Activated gamma-delta T cell treated with anti-CD3 and anti-CD28 coated beads, Interleukin-2, amount 50 U/mL, for 16 hours (primary cell): ENCODE measurements around the gene SLC25A19.
A peak's percentile ranks its signal among the peaks of the same experiment; 100 is the strongest.

Experiments
- DNase-seq: peaks from one replicate; pipeline ENCODE4 v3.0.0-alpha.2; 2020; ENCODE audit warnings: low read depth

SLC25A19 gene

DNA sequence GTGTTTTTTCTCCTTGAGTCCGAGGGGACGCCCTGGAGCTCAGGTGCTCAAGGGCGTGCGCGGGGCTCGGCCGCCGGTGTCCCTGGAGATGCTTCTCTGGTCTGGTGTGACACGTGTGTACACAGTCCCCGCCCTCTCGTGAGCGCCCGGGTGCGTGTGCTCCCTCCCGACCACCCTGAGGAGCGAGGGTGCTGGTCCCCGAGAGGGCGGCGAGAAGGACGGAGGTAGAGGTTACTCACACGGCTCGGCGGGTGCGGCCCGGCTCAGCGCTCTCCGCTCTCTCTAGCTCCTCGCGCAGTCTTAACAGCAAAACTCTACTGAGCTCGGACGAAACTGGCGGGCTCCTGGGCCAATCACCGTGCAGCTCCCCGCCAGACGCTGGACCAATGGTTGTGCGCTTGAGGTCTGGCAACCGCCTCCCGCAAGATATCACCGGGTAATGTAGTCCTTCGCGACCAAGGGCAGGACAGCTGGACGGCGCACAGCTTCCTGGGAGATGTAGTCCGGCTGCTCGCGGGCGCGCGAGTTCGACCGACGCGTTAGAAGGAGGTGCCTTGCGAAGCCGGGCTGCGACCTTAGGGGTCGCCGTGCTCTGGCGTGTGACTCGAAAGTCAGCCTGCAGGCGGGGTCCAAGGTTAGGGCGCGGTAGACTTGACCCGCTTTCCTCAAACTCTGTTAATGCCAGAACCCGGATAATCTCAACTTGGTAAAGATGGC, at the start of gene SLC25A19:
SLC25A19 (minus strand) TSS at position 319 of the 717 bp plus-strand sequence. CDS start 2,669 bp downstream, outside the sequence.
- peak; percentile 92 for DNase-seq

DNA sequence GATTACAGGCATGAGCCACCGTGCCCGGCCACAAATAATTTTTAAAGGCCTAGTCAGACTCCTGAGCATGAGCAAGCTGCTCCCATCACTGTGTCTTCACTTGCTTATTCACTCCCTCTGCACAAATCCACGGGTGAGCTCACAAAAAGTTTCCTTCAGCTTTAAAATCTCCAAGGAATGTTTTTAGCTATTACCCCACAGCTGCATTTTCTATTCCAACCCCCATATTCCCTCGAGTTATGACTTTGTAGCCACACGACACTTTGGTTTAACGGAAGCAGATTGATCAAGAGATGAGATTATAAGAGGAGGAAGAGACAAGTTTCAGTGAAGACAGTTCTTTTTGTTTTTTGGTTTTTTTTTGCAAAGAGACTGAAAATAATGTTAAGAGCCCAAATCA, 49.1 kb upstream of the SLC25A19 start:
- no peak for DNase-seq

DNA sequence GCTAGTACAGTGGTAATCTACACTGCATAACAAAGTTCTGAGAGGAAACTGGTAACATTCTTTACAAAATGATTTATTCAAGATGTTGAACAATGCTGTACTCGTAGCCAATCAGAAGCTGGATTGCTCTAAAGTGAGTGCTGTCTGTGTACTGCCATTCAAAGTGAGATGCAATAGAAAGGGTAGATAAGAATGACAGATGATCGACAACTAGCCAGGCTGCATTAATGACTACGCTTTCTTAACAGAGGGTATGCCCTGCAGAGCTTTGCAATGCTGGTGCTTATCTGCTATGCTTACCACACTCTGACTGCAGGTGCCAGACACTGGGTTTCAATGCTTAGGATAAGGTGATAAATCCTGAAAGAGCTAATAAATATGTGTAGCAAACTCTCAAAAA, 46.1 kb upstream of the SLC25A19 start:
- no peak for DNase-seq

DNA sequence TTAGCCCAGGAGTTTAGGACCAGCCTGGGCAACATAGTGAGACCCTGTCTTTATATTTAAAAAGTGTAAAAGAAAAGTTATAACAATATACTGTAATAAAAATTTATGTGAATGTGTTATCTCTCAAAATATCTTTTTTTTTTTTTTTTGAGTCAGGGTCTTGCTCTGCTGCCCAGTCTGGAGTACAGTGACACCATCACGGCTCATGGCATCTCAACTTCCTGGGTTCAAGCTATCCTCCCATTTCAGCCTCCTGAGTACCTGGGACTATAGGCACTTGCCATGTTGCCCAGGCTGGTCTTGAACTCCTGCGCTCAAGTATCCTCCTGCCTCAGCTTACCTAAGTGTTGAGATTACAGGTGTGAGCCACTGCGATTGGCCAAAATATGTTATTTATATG, 45.5 kb upstream of the SLC25A19 start:
- DNase-seq, result no peak

DNA sequence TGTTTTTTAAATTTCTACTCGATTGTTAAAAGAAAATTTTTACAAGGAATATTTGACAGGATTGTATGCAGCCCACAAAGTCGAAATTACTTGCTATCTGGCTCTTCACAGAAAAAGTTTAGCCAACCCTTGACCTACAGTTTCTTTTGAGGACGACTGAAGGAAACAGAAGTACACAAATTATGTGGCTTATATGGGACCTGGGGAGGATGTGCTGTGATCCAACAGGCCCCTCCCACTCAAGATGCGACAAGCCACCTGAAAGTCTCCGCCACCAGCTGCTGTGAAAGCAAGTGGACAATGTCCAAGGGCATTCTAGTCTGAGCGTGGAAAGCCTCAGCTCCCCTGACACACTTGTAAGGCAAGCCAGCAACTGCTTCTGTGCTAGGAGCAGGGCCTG, 42.4 kb upstream of the SLC25A19 start:
- DNase-seq, result no peak

DNA sequence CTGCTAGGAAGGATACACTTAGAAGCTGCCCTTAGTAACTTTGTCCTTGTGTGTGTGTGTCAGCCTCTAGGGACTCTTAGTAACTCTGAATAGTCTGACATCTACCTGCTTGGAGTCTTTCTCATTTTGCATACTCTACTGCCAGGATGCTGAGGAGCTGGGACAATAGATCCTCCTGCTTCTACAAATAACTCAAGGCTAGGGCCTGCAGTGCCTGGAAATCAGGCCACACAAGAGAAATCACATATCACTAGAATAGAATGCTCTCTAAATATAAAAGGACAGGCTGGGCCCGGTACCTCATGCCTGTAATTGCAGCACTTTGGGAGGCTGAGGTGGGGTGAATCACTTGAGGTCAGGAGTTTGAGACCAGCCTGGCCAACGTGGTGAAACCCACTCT, 38.5 kb upstream of the SLC25A19 start:
- no peak for DNase-seq

DNA sequence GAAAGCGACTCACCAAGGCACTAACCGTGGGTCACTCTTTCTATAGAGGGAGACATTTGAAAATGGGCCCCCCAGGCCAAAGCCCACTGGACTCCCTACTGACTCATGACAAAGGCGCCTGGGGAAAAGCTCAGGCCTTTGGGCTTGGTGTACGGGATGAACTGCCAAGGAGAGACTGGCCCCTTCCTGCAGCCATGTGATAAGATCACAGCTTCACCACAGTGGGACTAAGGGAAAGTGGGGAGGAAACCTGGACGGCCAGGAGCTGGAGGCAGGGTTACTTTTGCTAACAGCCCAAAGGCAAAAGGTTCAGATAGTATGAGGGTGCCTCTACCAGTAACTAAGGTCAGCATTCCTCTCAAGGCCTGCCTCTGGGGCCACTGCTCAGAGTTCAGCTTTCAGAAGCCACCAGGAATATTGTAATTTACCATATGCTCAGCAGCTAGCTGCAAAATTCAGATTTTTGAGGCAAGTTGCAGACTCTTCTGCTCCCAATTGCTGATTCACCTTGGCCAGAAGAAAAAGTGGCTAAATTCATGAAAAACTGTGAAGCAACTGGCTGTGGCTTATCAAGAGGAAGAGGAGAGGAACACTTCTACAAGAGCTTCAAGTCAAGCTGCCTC, 37.1 kb upstream of the SLC25A19 start:
- DNase-seq, result no peak

DNA sequence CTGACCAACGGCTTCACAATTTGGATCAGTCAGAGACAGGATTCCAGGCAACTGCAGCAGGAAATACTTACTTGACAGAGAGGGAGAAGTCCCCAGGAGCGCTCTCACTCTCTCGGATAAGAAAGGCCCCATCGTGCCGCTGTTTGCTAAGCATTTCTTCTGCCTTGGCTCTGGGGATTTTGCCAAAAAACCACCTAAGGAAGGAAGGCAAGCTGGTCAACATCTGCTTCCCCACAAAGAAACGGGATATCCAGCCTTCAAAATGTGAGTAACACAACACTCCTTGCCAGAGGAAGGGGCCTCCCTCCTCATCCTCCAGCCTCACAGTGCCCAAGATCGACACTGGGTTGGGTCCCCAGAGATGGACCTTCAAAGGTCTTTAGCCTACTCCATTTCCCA, 36.6 kb upstream of the SLC25A19 start:
- no peak for DNase-seq

DNA sequence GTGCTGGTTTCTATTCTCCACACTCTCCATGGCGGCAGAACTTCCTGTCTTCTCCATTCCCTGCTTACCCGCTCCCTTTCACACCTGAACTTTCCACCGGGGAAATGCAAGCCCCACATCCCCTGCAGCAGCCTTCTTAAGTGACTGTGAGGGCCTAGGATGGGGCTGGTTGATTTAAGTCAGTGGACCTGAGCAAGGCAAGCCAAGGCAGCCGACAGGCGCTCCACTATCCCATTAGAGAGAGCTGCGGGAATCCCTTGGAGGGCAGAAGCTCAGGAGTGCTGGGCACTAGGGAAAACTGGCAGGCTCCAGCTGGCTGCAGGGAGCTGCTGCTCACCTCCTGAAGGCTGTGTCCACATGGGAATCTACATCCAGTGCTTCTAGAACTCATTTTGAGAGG, 36.1 kb upstream of the SLC25A19 start:
- no peak for DNase-seq

DNA sequence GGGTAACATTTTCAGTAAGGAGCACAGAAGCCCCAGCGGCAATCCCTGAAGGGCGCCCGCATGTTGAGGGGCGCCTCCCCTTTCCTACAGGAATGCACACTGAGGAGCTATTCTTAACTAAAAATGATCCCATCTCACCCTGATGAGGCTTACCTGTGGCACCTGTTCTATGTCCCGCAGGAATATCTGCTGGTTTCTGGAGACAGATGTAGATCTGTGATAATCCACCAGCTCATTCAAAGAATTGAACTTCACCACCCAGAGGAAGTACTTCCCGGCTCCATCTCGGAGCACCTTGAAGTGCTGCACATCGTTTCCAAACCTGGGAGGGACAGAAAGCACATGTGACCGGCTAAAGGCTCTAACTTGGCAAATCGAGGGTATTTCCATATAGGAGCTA, 32.3 kb upstream of the SLC25A19 start:
- no peak for DNase-seq

DNA sequence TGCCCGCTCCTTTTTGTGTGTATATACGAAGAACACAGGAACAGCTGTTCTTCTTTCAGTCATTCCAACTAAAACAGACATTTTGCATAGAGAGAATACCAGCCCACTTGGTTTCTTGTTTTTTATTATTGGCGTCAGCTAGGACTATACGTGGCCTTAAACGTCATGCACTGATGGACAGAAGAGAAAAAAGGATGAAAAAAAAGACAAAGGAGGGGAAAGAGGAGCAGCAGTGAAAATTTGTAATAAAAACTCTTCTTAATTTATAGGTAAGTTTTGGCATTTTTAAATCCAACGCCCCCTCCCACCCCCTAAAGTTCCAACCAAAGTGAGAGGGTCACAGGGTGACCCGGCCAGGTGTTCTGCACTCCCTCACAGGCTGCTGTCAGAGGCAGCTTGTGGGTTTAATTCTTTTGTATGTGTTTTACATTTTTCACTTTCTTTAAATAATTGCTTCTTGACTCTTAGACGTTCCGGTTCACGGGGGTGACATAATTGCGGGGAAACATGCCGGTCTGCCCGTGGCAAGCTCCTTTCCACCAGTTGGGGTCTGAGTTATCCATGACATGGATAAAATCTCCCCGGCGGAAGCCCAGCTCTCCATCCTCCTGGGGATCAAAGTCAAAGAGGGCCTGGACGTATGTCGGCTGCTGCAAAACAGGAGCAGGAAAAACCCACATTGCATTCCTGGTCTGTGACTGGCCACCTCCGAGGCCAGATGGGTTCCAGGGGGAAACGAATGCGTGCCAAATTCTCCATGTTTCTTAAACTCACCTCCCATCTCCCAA, 30.9 kb upstream of the SLC25A19 start:
- DNase-seq, result no peak

DNA sequence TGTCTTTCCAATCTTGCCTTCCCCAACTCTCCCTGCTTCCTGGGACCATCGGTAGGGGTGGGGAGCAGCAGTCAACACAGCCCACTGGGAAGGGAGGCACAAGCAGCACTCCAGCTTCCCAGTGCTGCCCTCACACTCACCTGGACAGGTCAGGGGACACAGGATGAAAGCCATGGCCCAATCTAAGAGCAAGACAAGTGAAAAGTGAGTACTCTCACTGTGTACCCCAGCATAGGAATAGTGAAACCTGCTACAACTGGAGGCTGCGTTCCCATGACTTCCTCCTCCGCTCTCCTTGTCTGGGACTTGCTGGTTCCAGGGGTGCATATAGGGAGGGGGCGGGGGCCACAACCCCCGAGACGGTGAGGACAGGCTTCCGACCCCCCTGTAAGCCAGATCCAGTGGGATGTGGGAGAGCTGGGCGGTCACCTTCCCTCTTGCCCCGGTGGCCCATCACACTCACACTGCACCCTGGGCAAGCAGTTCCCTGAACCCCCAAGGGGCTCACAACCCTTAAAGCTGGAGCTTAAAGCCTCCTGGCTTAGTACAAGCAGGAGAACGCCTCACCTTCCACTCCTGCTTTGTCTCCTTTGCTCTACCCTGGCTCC, 29.5 kb upstream of the SLC25A19 start:
- no peak for DNase-seq

DNA sequence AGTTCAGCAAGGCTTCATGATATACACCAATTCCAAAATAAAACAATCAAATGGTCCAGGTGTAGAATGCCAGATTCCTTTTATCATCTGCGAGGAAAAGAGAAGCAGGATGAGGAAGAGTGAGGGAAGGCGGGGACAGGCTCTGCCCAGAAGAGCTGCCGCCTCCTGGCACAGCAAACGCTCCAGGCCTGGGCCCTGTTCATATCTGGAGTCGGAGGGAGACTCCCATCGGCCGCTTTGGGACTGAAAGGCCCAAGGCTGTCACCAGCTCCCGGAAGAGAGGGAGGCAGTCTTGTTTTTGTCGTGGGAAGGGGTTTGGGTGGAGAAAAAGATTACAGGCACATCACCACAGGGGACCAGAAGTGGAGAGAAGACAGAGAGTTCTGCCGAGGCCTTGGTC, 29.0 kb upstream of the SLC25A19 start:
- DNase-seq, result no peak

DNA sequence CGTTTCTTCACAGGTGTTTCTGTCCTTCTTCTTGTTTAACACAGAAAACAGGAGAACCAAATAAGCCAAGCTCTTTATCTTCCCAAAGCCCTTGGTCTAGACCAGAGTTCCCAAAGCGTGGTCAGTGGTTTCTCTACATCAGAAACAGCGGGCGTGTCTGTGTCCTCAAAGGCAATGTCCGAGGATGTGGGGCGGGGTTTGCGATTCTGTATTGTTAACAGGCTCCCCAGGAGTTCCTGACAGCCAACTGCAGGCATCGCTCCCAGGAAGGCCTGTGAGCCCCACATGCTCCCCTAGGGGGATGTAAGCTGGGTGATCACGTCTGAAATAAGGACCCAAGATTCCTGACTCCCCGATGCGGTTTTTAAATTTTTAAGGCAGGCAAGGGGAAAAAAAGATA, 28.4 kb upstream of the SLC25A19 start:
- DNase-seq, result no peak

DNA sequence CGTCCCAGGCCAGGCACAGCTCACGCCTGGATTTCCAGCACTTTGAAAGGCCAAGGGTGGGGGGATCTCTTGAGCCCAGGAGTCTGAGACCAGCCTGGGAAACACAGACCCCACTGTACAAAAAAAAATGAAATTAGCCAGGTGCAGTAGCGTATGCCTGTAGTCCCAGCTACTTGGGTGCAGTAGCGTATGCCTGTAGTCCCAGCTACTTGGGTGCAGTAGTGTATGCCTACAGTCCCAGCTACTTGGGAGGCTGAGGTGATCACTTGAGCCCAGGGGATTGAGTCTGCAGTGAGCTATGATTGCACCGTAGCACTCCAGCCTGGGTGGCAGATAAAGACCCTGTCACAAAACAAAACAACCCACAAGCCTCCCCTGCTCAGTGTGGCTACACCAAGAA, 27.0 kb upstream of the SLC25A19 start:
- no peak for DNase-seq

DNA sequence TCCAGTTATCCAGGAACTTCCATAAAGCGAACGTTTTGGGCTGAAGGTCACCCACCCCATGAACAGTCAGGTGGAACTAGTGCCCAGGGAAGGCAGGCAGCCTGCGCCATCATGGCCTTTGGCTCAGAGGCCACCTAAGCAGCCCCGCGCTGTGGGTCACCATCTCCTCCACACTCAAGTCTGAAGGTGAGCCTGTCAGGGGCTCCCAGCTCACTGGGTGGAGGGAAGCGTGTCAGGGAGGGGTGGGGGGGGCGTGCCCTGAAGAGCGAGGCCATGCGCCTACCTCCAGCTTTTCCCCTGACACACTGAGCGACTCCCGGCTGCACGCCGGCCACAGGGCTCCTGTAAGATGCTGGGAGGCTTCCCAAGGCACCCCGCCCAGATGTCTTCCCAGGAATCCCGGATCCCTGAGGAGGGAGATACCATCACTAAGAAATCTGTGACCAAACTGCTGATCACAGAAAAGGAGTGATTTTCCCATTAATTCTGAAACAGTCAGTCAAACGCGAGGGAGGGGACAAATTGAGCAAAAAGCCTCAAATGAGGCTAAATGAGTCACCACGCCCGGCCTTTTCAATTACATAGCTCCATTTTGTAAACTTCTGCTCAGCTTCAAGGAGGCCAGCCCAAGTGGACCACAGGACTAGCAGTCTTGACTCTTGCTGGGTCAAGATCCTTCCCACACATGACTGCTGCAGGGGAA, 26.5 kb upstream of the SLC25A19 start:
- no peak for DNase-seq

DNA sequence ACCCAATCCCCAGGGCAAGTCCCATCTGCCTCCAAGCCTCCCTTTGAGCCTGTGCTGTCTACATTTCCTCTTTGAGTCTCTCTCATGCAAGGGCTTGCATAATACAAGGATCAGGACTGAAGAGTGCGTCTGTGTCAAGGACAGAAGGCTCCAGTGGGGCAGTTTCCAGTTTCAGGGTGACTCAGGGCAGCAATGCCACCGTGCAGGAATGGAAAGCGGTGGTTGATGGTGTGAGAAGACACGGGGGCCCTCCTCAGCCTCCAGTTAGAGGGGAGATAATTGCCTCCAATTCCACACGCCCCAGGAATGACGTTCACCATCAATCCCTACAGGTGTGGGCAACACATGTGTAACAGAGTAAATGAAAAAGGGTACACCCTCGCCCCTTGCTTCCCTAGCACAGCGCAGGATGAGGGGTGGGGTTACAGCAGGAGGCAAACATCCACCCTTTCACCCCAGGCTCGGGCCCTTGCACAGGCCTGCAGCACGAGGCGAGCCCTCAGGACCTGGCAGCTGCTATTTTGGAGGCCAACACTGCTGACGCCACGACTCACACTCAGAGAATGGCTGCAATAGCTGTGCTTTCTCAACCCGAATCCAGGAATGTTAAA, 24.8 kb upstream of the SLC25A19 start:
- no peak for DNase-seq

DNA sequence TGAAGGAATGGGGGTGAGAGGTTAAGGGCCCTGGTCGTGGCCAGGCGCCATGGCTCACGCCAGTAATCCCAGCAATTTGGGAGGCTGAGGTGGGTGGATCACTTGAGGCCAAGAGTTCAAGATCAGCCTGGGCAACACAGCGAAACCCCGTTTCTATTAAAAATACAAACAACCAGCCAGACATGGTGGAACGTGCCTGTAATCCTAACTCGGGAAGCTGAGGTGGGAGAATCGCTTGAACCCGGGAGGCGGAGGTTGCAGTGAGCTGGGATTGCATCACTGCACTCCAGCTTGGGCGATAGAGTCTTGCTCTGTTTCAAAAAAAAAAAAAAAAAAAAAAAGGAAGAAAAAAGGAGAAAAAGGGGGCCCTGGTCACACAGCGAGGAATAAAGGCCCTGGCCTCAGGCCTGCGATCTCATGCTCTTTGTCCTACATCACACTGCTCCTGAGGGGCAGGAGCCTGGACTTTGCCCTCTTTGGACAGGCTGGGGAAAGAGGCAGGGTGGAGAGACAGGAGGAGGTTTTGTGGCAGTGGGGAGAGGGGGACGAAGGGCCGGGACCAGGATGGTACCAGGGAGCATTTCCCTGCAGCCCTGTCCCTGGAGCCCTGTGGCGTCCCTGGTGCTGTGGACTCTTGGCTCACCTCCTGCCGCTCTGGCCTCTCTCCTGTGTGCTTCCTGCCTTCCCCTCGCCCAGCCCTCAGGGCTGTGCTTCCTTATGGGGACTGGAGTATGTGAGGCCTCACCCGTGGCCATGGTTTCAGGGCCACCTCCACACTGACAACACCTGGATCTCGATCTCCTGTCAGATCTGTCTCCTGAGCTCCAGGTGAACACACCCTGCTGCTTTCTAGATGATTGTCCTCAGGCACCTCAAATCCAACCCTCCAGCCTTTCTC, 19.7 kb upstream of the SLC25A19 start:
- DNase-seq, result no peak

DNA sequence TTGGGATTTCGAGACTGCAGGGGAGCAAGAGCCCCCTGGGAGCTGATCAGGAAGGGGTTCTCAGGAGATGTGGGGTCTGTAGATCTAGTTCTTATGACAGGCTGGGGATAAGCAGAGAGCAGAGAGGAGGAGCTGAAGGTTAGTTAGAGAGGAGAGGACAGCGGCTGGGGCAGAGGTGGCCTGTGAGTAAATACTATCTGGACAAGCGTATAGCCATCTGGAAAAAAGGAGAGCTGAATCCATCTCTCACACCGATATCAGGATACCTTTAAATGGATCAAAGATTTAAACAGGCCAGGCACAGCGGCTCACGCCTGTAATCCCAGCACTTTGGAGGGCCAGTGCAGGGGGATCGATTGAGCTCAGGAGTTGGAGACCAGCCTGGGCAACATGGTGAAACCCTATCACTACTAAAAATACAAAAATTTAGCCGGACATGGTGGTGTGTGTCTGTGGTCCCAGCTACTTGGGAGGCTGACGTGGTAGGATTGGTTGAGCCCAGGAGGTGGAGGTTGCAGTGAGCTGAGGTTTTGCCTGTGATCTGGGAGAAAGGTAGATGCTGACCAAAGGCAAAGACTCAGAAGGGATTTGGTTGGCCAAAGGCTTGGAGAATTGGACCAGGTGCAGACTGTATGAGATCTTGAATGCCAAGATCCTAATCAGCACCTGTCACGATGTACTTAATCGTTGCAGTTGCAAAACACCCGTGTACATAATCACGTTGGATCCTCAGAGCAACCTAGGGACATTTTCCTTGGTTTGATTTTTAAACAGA, 18.9 kb upstream of the SLC25A19 start:
- DNase-seq, result no peak
